IMR-90 (cell line): ENCODE measurements around the gene YPEL2.

ENCODE experiments used
- CEBPB ChIP-seq: IDR thresholded peaks from 2 replicates; pipeline ENCODE4 v1.6.1; 2012; ENCODE audit warnings: low read depth, low read length, improper control_type of control experiment
- POLR2A ChIP-seq: IDR thresholded peaks from 2 replicates; pipeline ENCODE4 v1.6.1; 2012; ENCODE audit warnings: mild to moderate bottlenecking, low read depth, low read length
- TF ChIP-seq, protein P1 (sequence below): conservative IDR thresholded peaks from 2 replicates; pipeline ENCODE4 v1.5.1; 2012; ENCODE audit warnings: mild to moderate bottlenecking, low read depth, low read length, improper control_type of control experiment

- TF ChIP-seq POLR2A (no peak), CEBPB (no peak)
- TF ChIP-seq, protein P1, sequence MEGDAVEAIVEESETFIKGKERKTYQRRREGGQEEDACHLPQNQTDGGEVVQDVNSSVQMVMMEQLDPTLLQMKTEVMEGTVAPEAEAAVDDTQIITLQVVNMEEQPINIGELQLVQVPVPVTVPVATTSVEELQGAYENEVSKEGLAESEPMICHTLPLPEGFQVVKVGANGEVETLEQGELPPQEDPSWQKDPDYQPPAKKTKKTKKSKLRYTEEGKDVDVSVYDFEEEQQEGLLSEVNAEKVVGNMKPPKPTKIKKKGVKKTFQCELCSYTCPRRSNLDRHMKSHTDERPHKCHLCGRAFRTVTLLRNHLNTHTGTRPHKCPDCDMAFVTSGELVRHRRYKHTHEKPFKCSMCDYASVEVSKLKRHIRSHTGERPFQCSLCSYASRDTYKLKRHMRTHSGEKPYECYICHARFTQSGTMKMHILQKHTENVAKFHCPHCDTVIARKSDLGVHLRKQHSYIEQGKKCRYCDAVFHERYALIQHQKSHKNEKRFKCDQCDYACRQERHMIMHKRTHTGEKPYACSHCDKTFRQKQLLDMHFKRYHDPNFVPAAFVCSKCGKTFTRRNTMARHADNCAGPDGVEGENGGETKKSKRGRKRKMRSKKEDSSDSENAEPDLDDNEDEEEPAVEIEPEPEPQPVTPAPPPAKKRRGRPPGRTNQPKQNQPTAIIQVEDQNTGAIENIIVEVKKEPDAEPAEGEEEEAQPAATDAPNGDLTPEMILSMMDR = no peak
Measured at GRCh38 chr17:59341922-59342321, 10.5 kb downstream of the YPEL2 start.
